Coronary artery (tissue), 2 donors: ENCODE data around the gene SUPT5H.
A peak's percentile ranks its signal among the peaks of the same experiment; 100 is the strongest.

Source experiments
- DNase-seq: peaks from one replicate; pipeline ENCODE4 v3.0.0-alpha.2; 2017; ENCODE audit warnings: low spot score
- H3K27ac ChIP-seq, 2 donors: fragments of 200-600 bp; sonication (generic); one replicate each; pipeline ENCODE4 v1.5.1; 2016 to 2019
- H3K4me3 ChIP-seq: fragments of 200-600 bp; sonication (generic); 2 replicates; pipeline ENCODE4 v1.5.1; 2016; ENCODE audit warnings: mild to moderate bottlenecking, moderate library complexity
- CTCF ChIP-seq: fragments of 200-600 bp; sonication (generic); IDR thresholded peaks from one replicate; pipeline ENCODE4 v1.5.1; 2019; ENCODE audit warnings: antibody characterized with exemption

The SUPT5H gene

GRCh38 chr19:39435499-39436349 lies 9.7 kb upstream of the SUPT5H start, which contains the start of gene RPS16:
TSS of gene RPS16 (minus strand) at chr19:39435949. CDS start at chr19:39435895, 54 bp downstream.
- TF ChIP-seq CTCF: no peak
- Histone ChIP-seq H3K4me3 (peak within 1 kb of the TSS; percentile 97), H3K27ac (peak within 1 kb of the TSS; percentile 80 to 87)
- DNase-seq: peak; percentile 99

GRCh38 chr19:39436350-39436716 lies 9.0 kb upstream of the SUPT5H start:
- peak overlapping the region; percentile 70 to 87 for H3K27ac ChIP-seq
- H3K4me3 ChIP-seq: peak overlapping the region; percentile 97
- no peak for DNase-seq
- TF ChIP-seq CTCF: no peak

- no peak for DNase-seq
- TF ChIP-seq CTCF: no peak
- Histone ChIP-seq H3K27ac (no peak overlapping the region), H3K4me3 (no peak overlapping the region)
These were observed 7.0 kb upstream of the SUPT5H start for GRCh38 chr19:39438270-39438934.

- Histone ChIP-seq H3K4me3 (peak overlapping the region; percentile 73), H3K27ac (peak overlapping the region; percentile 93 to 98)
- TF ChIP-seq CTCF: no peak
- no peak for DNase-seq
These were observed 685 bp upstream of the SUPT5H start for GRCh38 chr19:39444598-39445195.

- no peak for DNase-seq
- peak overlapping the region in 1 of 2 donors; percentile 98 for H3K27ac ChIP-seq
- no peak for TF ChIP-seq CTCF
- peak overlapping the region; percentile 73 for H3K4me3 ChIP-seq
These were observed 1.1 kb downstream of the SUPT5H start for GRCh38 chr19:39446365-39447084.

- Histone ChIP-seq H3K27ac (no peak overlapping the region), H3K4me3 (no peak overlapping the region)
- DNase-seq: no peak
- no peak for TF ChIP-seq CTCF
These were observed 2.9 kb downstream of the SUPT5H start for GRCh38 chr19:39448271-39448670.
